HCT116 (cell line): ENCODE data around the gene EEF1AKMT2. TPM values are rescaled to one million over a fixed set of nuclear protein-coding genes. Genes with fewer than 3 reads are reported as not detected.
A peak's percentile ranks its signal among the peaks of the same experiment; 100 is the strongest.
"Not testable (repeated sequence)": the region's sequence is repeated elsewhere in the genome, so short reads cannot be mapped to it uniquely, and the experiment has no call there.

Experiments used
- ATAC-seq: fragments of 200-7000 bp; cut with Tn5 transposase; 2 replicates; pipeline ENCODE4 v1.9.1; 2020; ENCODE audit warnings: mild to moderate bottlenecking, moderate library complexity
- BruUV-seq: library from RNA; stranded (reverse); fragments of 400-500 nt; replicated peaks from 2 replicates; lab custom pipeline; 2021; lab: Mats Ljungman, UMichigan
- CTCF ChIA-PET: fragments of 300-600 bp; sonication (Branson Sonifier 250); formaldehyde crosslinking; loops from one replicate; lab custom pipeline; 2021; ENCODE audit warnings: antibody characterized with exemption; lab: Charles Lee
- POLR2A ChIA-PET: fragments of 300-600, 350-600 bp; sonication (Branson Sonifier 250); formaldehyde crosslinking; loops from one replicate; lab custom pipeline; 2021; ENCODE audit warnings: antibody characterized with exemption; lab: Charles Lee
- RAD21 ChIA-PET, 2 experiments: fragments of 300-600 bp; sonication (Branson Sonifier 250); formaldehyde crosslinking; loops; one replicate each; lab custom pipeline; 2023; ENCODE audit warnings: low total read pairs in 2 of 2; ENCODE audit not compliant: uncharacterized antibody in 2 of 2, unreplicated experiment in 2 of 2, low non-redundant PET in 1 of 2; lab: Charles Lee
- DNase-seq: peaks from one replicate; pipeline ENCODE4 v3.0.0-alpha.2; 2010; ENCODE audit warnings: low read depth, low spot score
- H2AFZ ChIP-seq: fragments of 200-600 bp; shearing (Covaris generic), sonication (generic); 2 replicates; pipeline ENCODE4 v1.6.1; 2017; ENCODE audit warnings: low read depth, mixed run types, mixed read lengths, antibody characterized with exemption, low read length; ENCODE audit not compliant: poor library complexity, severe bottlenecking
- H3K27ac ChIP-seq: 2 replicates; pipeline ENCODE4 v1.5.1; 2012; ENCODE audit warnings: low read depth, low read length
- H3K27me3 ChIP-seq: fragments of 200-600 bp; sonication (generic); 2 replicates; pipeline ENCODE4 v1.6.1; 2016; ENCODE audit warnings: mixed run types, low read length, mixed read lengths; ENCODE audit not compliant: insufficient read depth
- H3K36me3 ChIP-seq, 2 experiments: fragments of 200-500 bp in 1 of 2; fragments of 200-600 bp in 1 of 2; sonication (Bioruptor generic) in 1 of 2; sonication (generic) in 1 of 2; 2 replicates each; pipeline versions ENCODE4 v1.5.1 to v1.6.1; 2014 to 2016; ENCODE audit warnings: low read length in 2 of 2, inconsistent platforms in 1 of 2, mixed read lengths in 1 of 2, mixed run types in 1 of 2; ENCODE audit not compliant: insufficient read depth in 2 of 2, control insufficient read depth in 1 of 2
- H3K4me1 ChIP-seq, 2 experiments: fragments of 200-600 bp in 1 of 2; sonication (generic) in 1 of 2; 2 replicates each; pipeline versions ENCODE4 v1.5.1 to v1.6.1; 2012 to 2017; ENCODE audit warnings: low read length in 2 of 2, inconsistent platforms in 1 of 2, mild to moderate bottlenecking in 1 of 2, mixed read lengths in 1 of 2, mixed run types in 1 of 2, moderate library complexity in 1 of 2; ENCODE audit not compliant: insufficient read depth in 2 of 2, control insufficient read depth in 1 of 2
- H3K4me2 ChIP-seq: fragments of 200-600 bp; sonication (generic); 2 replicates; pipeline ENCODE4 v1.6.1; 2017; ENCODE audit warnings: mixed run types, low read length, mixed read lengths
- H3K4me3 ChIP-seq, 2 experiments: fragments of 200-600 bp in 1 of 2; sonication (generic) in 1 of 2; replicated peaks in 1 of 2; 2 replicates each; pipeline ENCODE4 v1.5.1; 2011 to 2016; ENCODE audit warnings: low read length in 2 of 2, control low read depth in 1 of 2, low read depth in 1 of 2, mild to moderate bottlenecking in 1 of 2, mixed read lengths in 1 of 2, mixed run types in 1 of 2
- H3K79me2 ChIP-seq: fragments of 200-600 bp; sonication (generic); 2 replicates; pipeline ENCODE4 v1.6.1; 2017; ENCODE audit warnings: mild to moderate bottlenecking, mixed run types, low read length, moderate library complexity, mixed read lengths; ENCODE audit not compliant: insufficient read depth
- H3K9ac ChIP-seq: fragments of 200-600 bp; sonication (generic); 2 replicates; pipeline ENCODE4 v1.6.1; 2016; ENCODE audit warnings: low read length, mixed read lengths
- H3K9me2 ChIP-seq: fragments of 200-600 bp; sonication (generic), shearing (Covaris generic); 2 replicates; pipeline ENCODE4 v1.6.1; 2017; ENCODE audit warnings: mixed run types, mild to moderate bottlenecking, moderate library complexity; ENCODE audit not compliant: insufficient read depth
- H3K9me3 ChIP-seq, 2 experiments: fragments of 200-500 bp in 1 of 2; fragments of 200-600 bp in 1 of 2; sonication (Bioruptor generic) in 1 of 2; sonication (generic) in 1 of 2; 2 replicates each; pipeline ENCODE4 v1.6.1; 2014 to 2017; ENCODE audit warnings: low read length in 2 of 2, mixed read lengths in 2 of 2, inconsistent platforms in 1 of 2, low read depth in 1 of 2, mild to moderate bottlenecking in 1 of 2, mixed run types in 1 of 2, moderate library complexity in 1 of 2; ENCODE audit not compliant: control insufficient read depth in 1 of 2, insufficient read depth in 1 of 2
- H4K20me1 ChIP-seq: fragments of 200-600 bp; sonication (generic), shearing (Covaris generic); 2 replicates; pipeline ENCODE4 v1.6.1; 2017; ENCODE audit warnings: mixed run types, mild to moderate bottlenecking, moderate library complexity; ENCODE audit not compliant: insufficient read depth
- FOSL1 ChIP-seq: IDR thresholded peaks from 2 replicates; pipeline ENCODE4 v1.6.1; 2012; ENCODE audit warnings: low read depth
- JUND ChIP-seq: IDR thresholded peaks from 2 replicates; pipeline ENCODE4 v1.6.1; 2012
- RAD21 ChIP-seq: IDR thresholded peaks from 2 replicates; pipeline ENCODE4 v1.6.1; 2012; ENCODE audit warnings: low read depth, mild to moderate bottlenecking
- SIN3A ChIP-seq: IDR thresholded peaks from 2 replicates; pipeline ENCODE4 v1.6.1; 2012; ENCODE audit warnings: low read depth
- SP1 ChIP-seq: IDR thresholded peaks from 2 replicates; pipeline ENCODE4 v1.6.1; 2012; ENCODE audit warnings: low read depth
- SRF ChIP-seq: IDR thresholded peaks from 2 replicates; pipeline ENCODE4 v1.6.1; 2012; ENCODE audit warnings: low read depth
- intact Hi-C: fragments of 100-400 bp; cut with micrococcal nuclease; formaldehyde crosslinking; loops from 2 replicates; pipeline ENCODE4 v1.10.0; 2022
- total RNA-seq: library from RNA; stranded (reverse); gene quantifications from one replicate; pipeline ENCODE4 v1.2.1, GENCODE V29; 2021; ENCODE audit not compliant: unreplicated experiment
- TF ChIP-seq, protein P1 (sequence below): IDR thresholded peaks from 2 replicates; pipeline ENCODE4 v1.6.1; 2011; ENCODE audit warnings: mild to moderate bottlenecking, low read length, moderate library complexity; ENCODE audit not compliant: insufficient replicate concordance; ENCODE audit errors: extremely low read depth
- TF ChIP-seq, protein P2 (sequence below): IDR thresholded peaks from 2 replicates; pipeline ENCODE4 v1.6.1; 2012
- TF ChIP-seq, protein P3 (sequence below), 3 experiments: fragments of 200-600 bp in 1 of 3; sonication (generic) in 1 of 3; IDR thresholded peaks in 2 of 3; conservative IDR thresholded peaks in 1 of 3; 2 replicates each; pipeline ENCODE4 v1.5.1; 2012 to 2017; ENCODE audit warnings: low read depth in 2 of 3, low read length in 2 of 3, antibody characterized with exemption in 1 of 3, borderline replicate concordance in 1 of 3, control low read depth in 1 of 3, mild to moderate bottlenecking in 1 of 3, mixed read lengths in 1 of 3, mixed run types in 1 of 3, moderate library complexity in 1 of 3; ENCODE audit not compliant: insufficient read depth in 1 of 3

The EEF1AKMT2 gene
- total RNA-seq, 1 experiment from 2014 or later = 39.6 TPM

DNA sequence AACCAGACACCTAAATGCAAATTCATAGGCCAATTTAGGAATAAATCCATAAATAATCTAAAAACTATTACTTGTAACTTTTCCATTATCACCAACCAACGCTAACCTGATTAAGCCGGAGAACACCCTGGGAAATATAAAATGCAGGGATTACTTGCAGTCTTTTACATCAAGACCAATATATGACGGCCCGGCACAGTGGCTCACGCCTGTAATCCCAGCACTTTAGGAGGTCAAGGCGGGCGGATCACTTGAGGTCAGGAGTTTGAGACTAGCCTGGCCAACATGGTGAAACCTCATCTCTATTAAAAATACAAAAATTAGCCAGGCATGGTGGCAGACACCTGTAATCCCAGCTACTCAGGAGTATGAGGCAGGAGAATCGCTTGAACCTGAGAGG is 45.2 kb downstream of the EEF1AKMT2 start:
- Histone ChIP-seq H3K36me3 (peaks cover 4 to 11% of the 10 kb centered on the region in 2 experiments; a peak in 3 of 4 replicates), H3K4me1 (peaks cover 21 to 31% of the 10 kb centered on the region in 2 experiments)
- CTCF ChIA-PET = interaction anchor here (1.0 to 3.5 kb wide), 8 partner anchors 9 to 217 kb away, joined by 3 to 27 read pairs (median 4); no protein-coding TSS in a partner anchor
- intact Hi-C loops, BruUV-seq, H2AFZ ChIP-seq, H3K79me2 ChIP-seq, POLR2A ChIA-PET, H3K9me2 ChIP-seq, DNase-seq, H3K27me3 ChIP-seq, H3K9me3 ChIP-seq, H3K9ac ChIP-seq, ATAC-seq, H3K4me3 ChIP-seq, H4K20me1 ChIP-seq, H3K4me2 ChIP-seq, H3K27ac ChIP-seq: not testable (repeated sequence)
- RAD21 ChIA-PET = interaction anchor here in 1 of 2 experiments (1.4 kb wide), 1 partner anchor 114 kb away, joined by 4 read pairs; no protein-coding TSS in a partner anchor

DNA sequence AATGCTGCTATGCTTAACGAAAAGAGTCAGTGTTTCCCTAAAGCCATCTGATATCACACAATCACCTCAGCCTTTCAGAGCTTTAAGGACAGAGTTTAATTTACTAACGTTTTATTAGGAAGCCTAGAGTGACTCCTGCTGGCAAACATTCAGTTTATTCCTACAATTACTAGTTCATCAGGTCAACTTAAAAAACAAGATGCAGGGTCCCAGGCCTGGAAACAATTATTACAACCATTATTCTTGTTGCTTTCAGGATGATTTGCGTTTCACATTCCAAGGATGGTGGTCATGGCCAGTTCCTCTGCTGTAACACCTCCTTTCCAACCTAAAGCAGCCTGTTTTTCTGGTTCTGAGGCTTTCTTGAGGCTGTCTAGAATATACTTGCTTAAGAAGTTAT is 46.0 kb downstream of the EEF1AKMT2 start:
- Histone ChIP-seq H3K9ac (no peak overlapping the region), H3K4me3 (no peak overlapping the region), H3K79me2 (peaks cover 9% of the 10 kb centered on the region; the same call in 1 of the 2 replicates), H3K9me2 (no peaks in the 10 kb centered on the region), H2AFZ (no peak overlapping the region), H3K4me1 (peaks cover 22 to 36% of the 10 kb centered on the region in 2 experiments), H3K9me3 (no peaks in the 10 kb centered on the region), H3K27ac (no peak overlapping the region)
- ATAC-seq = no peak
- intact Hi-C loops = loop anchor here (1.0 kb wide), 1 partner anchor 215 kb away; no protein-coding TSS in a partner anchor
- POLR2A ChIA-PET = interaction anchor here (1.0 kb wide), 1 partner anchor 11 kb away, joined by 3 read pairs; no protein-coding TSS in a partner anchor
- no peak for TF ChIP-seq JUND
- TF ChIP-seq, protein P1, sequence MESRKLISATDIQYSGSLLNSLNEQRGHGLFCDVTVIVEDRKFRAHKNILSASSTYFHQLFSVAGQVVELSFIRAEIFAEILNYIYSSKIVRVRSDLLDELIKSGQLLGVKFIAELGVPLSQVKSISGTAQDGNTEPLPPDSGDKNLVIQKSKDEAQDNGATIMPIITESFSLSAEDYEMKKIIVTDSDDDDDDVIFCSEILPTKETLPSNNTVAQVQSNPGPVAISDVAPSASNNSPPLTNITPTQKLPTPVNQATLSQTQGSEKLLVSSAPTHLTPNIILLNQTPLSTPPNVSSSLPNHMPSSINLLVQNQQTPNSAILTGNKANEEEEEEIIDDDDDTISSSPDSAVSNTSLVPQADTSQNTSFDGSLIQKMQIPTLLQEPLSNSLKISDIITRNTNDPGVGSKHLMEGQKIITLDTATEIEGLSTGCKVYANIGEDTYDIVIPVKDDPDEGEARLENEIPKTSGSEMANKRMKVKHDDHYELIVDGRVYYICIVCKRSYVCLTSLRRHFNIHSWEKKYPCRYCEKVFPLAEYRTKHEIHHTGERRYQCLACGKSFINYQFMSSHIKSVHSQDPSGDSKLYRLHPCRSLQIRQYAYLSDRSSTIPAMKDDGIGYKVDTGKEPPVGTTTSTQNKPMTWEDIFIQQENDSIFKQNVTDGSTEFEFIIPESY = no peak
- no peak for TF ChIP-seq SRF
- peak; percentile 68 for TF ChIP-seq RAD21
- TF ChIP-seq, protein P2, sequence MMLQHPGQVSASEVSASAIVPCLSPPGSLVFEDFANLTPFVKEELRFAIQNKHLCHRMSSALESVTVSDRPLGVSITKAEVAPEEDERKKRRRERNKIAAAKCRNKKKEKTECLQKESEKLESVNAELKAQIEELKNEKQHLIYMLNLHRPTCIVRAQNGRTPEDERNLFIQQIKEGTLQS = no peak
- TF ChIP-seq SP1 = no peak
- TF ChIP-seq SIN3A = no peak
- TF ChIP-seq, protein P3, sequence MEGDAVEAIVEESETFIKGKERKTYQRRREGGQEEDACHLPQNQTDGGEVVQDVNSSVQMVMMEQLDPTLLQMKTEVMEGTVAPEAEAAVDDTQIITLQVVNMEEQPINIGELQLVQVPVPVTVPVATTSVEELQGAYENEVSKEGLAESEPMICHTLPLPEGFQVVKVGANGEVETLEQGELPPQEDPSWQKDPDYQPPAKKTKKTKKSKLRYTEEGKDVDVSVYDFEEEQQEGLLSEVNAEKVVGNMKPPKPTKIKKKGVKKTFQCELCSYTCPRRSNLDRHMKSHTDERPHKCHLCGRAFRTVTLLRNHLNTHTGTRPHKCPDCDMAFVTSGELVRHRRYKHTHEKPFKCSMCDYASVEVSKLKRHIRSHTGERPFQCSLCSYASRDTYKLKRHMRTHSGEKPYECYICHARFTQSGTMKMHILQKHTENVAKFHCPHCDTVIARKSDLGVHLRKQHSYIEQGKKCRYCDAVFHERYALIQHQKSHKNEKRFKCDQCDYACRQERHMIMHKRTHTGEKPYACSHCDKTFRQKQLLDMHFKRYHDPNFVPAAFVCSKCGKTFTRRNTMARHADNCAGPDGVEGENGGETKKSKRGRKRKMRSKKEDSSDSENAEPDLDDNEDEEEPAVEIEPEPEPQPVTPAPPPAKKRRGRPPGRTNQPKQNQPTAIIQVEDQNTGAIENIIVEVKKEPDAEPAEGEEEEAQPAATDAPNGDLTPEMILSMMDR (IDR thresholded peaks at IDR 0.05 in 2 of 3, conservative IDR thresholded peaks at IDR 0.05 in 1 of 3; ENCODE audit: borderline replicate concordance in 1 of 3, insufficient read depth in 1 of 3, low read depth in 2 of 3, low read length in 2 of 3) = peak; percentile 36 to 77 (median 66); a peak in 4 of 6 replicates
- TF ChIP-seq FOSL1 = no peak
- TF ChIP-seq, all 23 proteins: peak for 2
- Histone ChIP-seq H3K4me2 (no peak overlapping the region), H3K36me3 (peaks cover 4 to 11% of the 10 kb centered on the region in 2 experiments; a peak in 3 of 4 replicates), H4K20me1 (no peaks in the 10 kb centered on the region), H3K27me3 (no peaks in the 10 kb centered on the region)
- ChIA-PET CTCF (interaction anchor here (0.6 to 3.5 kb wide), 19 partner anchors 10 to 342 kb away, joined by 3 to 27 read pairs (median 4); partner anchors contain the start of gene ABRAXAS2), RAD21 (interaction anchor here in 1 of 2 experiments (1.4 kb wide), 1 partner anchor 113 kb away, joined by 4 read pairs; no protein-coding TSS in a partner anchor)
- DNase-seq = peak; percentile 56
- BruUV-seq = no TSS peak
